Vagina (tissue), 2 donors: ENCODE data around the gene BCL6. TPM values are rescaled to one million over a fixed set of nuclear protein-coding genes. Genes with fewer than 3 reads are reported as not detected.

Experiments
- DNase-seq, 2 donors: peaks; one replicate each; pipeline ENCODE4 v3.0.0-alpha.2; 2017; ENCODE audit errors: extremely low spot score in 2 of 2
- H3K27ac ChIP-seq: fragments of 200-600 bp; sonication (generic); one replicate; pipeline ENCODE4 v1.5.1; 2019
- H3K27me3 ChIP-seq: fragments of 200-600 bp; sonication (generic); one replicate; pipeline ENCODE4 v1.5.1; 2019
- H3K36me3 ChIP-seq, 2 donors: fragments of 200-600 bp; sonication (generic); one replicate each; pipeline ENCODE4 v1.5.1; 2017 to 2019
- H3K4me1 ChIP-seq: fragments of 200-600 bp; sonication (generic); one replicate; pipeline ENCODE4 v1.5.1; 2019
- H3K4me3 ChIP-seq, 2 donors: fragments of 200-600 bp; sonication (generic); 1 replicate in 1 of 2; 2 replicates in 1 of 2; pipeline ENCODE4 v1.5.1; 2016 to 2019
- H3K9me3 ChIP-seq: fragments of 200-600 bp; sonication (generic); one replicate; pipeline ENCODE4 v1.5.1; 2019
- CTCF ChIP-seq, 3 experiments: fragments of 450-650 bp in 2 of 3; fragments of 200-600 bp in 1 of 3; sonication (generic) in 1 of 3; IDR thresholded peaks; one replicate each; pipeline ENCODE4 v1.5.1; 2017 to 2019; ENCODE audit warnings: antibody characterized with exemption in 3 of 3, mild to moderate bottlenecking in 2 of 3, moderate library complexity in 2 of 3
- POLR2A ChIP-seq, 2 donors: fragments of 450-650 bp; IDR thresholded peaks; one replicate each; pipeline ENCODE4 v1.6.1; 2017; ENCODE audit warnings: antibody characterized with exemption in 2 of 2, mild to moderate bottlenecking in 2 of 2, moderate library complexity in 2 of 2
- POLR2AphosphoS5 ChIP-seq, 2 donors: sonication (generic); formaldehyde crosslinking; IDR thresholded peaks; one replicate each; pipeline ENCODE4 v1.9.0; 2017; ENCODE audit warnings: antibody characterized with exemption in 2 of 2, mild to moderate bottlenecking in 2 of 2, low read depth in 1 of 2; ENCODE audit not compliant: insufficient read depth in 1 of 2
- intact Hi-C: fragments of 100-400 bp; cut with DNase I; formaldehyde crosslinking; loops from one replicate; pipeline ENCODE4 v1.15.1; 2023
- total RNA-seq: library from RNA; depleted of rRNA; stranded (reverse); fragments of >200 nt; gene quantifications from one replicate; pipeline ENCODE4 v1.2.3, GENCODE V29; 2016

BCL6 gene
- total RNA-seq, 1 donor from 2014 or later, result 133 TPM

GRCh38 chr3:187737006-187737367 lies 8.3 kb downstream of the BCL6 start:
- DNase-seq, result peak in 1 of 2 donors; percentile 86
- H3K36me3 ChIP-seq, result peaks cover 0 to 28% of the 10 kb centered on the region in 2 donors
- peak overlapping the region; percentile 8 to 77 for H3K4me3 ChIP-seq
- H3K9me3 ChIP-seq, result no peaks in the 10 kb centered on the region
- peaks cover 39% of the 10 kb centered on the region for H3K4me1 ChIP-seq
- intact Hi-C loops, result loop anchor here (10.0 kb wide), 1 partner anchor 1408 kb away; no protein-coding TSS in a partner anchor
- peak overlapping the region; percentile 99 for H3K27ac ChIP-seq
- no peaks in the 10 kb centered on the region for H3K27me3 ChIP-seq
- TF ChIP-seq POLR2AphosphoS5 (IDR thresholded peaks at IDR 0.05; ENCODE audit: insufficient read depth in 1 of 2, low read depth in 1 of 2) (no peak), CTCF (IDR thresholded peaks at IDR 0.05) (peak in 1 of 3 experiments; percentile 44)

- TF ChIP-seq POLR2AphosphoS5 (IDR thresholded peaks at IDR 0.05; ENCODE audit: insufficient read depth in 1 of 2, low read depth in 1 of 2), result no peak
- no peak for TF ChIP-seq CTCF (IDR thresholded peaks at IDR 0.05)
- TF ChIP-seq POLR2A (IDR thresholded peaks at IDR 0.05), result no peak
- peak in 1 of 2 donors; percentile 89 for DNase-seq
Measured at GRCh38 chr3:187736418-187736871, 8.8 kb downstream of the BCL6 start.

GRCh38 chr3:187735837-187736236 lies 9.4 kb downstream of the BCL6 start:
- Histone ChIP-seq H3K27me3 (no peaks in the 10 kb centered on the region), H3K4me3 (peak overlapping the region in 1 of 2 donors; percentile 77), H3K36me3 (peaks cover 0 to 40% of the 10 kb centered on the region in 2 donors), H3K4me1 (peaks cover 39% of the 10 kb centered on the region), H3K9me3 (no peaks in the 10 kb centered on the region), H3K27ac (peak overlapping the region; percentile 99)
- intact Hi-C loops, result loop anchor here (10.0 kb wide), 1 partner anchor 1409 kb away; no protein-coding TSS in a partner anchor
- peak in 1 of 2 donors; percentile 85 for DNase-seq
- no peak for TF ChIP-seq POLR2A (IDR thresholded peaks at IDR 0.05)
- TF ChIP-seq POLR2AphosphoS5 (IDR thresholded peaks at IDR 0.05; ENCODE audit: insufficient read depth in 1 of 2, low read depth in 1 of 2), result no peak
- TF ChIP-seq CTCF (IDR thresholded peaks at IDR 0.05), result no peak

More at GRCh38 chr3:187736418-187736871, 8.8 kb downstream of the BCL6 start:
- no peaks in the 10 kb centered on the region for H3K27me3 ChIP-seq
- intact Hi-C loops, result loop anchor here (10.0 kb wide), 1 partner anchor 1408 kb away; no protein-coding TSS in a partner anchor
- H3K4me1 ChIP-seq, result peaks cover 39% of the 10 kb centered on the region
- H3K4me3 ChIP-seq, result peak overlapping the region; percentile 8 to 77
- H3K36me3 ChIP-seq, result peaks cover 0 to 34% of the 10 kb centered on the region in 2 donors
- no peaks in the 10 kb centered on the region for H3K9me3 ChIP-seq
- peak overlapping the region; percentile 99 for H3K27ac ChIP-seq

- Histone ChIP-seq H3K4me1 (peaks cover 39% of the 10 kb centered on the region), H3K4me3 (peak overlapping the region in 1 of 2 donors; percentile 77), H3K36me3 (peaks cover under 1 to 44% of the 10 kb centered on the region in 2 donors), H3K27me3 (no peaks in the 10 kb centered on the region), H3K9me3 (no peaks in the 10 kb centered on the region), H3K27ac (peak overlapping the region; percentile 99)
- TF ChIP-seq CTCF (IDR thresholded peaks at IDR 0.05) (no peak), POLR2AphosphoS5 (IDR thresholded peaks at IDR 0.05; ENCODE audit: insufficient read depth in 1 of 2, low read depth in 1 of 2) (no peak), POLR2A (IDR thresholded peaks at IDR 0.05) (no peak)
- intact Hi-C loops, result loop anchor here (10.0 kb wide), 1 partner anchor 1409 kb away; no protein-coding TSS in a partner anchor
- no peak for DNase-seq
Measured at GRCh38 chr3:187735383-187735782, 9.9 kb downstream of the BCL6 start.

- no peak overlapping the region for H3K27ac ChIP-seq
- H3K36me3 ChIP-seq, result peaks cover 4 to 50% of the 10 kb centered on the region in 2 donors
- H3K27me3 ChIP-seq, result no peaks in the 10 kb centered on the region
- intact Hi-C loops, result loop anchor here (10.0 kb wide), 1 partner anchor 1410 kb away; no protein-coding TSS in a partner anchor
- DNase-seq, result no peak
- no peaks in the 10 kb centered on the region for H3K9me3 ChIP-seq
- peaks cover 39% of the 10 kb centered on the region for H3K4me1 ChIP-seq
- no peak for TF ChIP-seq POLR2A (IDR thresholded peaks at IDR 0.05)
- TF ChIP-seq POLR2AphosphoS5 (IDR thresholded peaks at IDR 0.05; ENCODE audit: insufficient read depth in 1 of 2, low read depth in 1 of 2), result no peak
- no peak for TF ChIP-seq CTCF (IDR thresholded peaks at IDR 0.05)
- H3K4me3 ChIP-seq, result no peak overlapping the region
Measured at GRCh38 chr3:187734841-187735240, 10.4 kb downstream of the BCL6 start.
